A549 (cell line): ENCODE measurements around the gene GAN.

ENCODE experiments used
- CTCF ChIP-seq: fragments of >200 bp; sonication (Bioruptor Twin); formaldehyde crosslinking; IDR thresholded peaks from 3 replicates; pipeline ENCODE4 v1.5.1; 2016
- ESRRA ChIP-seq: fragments of 150-350 bp; IDR thresholded peaks from 2 replicates; pipeline ENCODE4 v1.6.1; 2014; ENCODE audit warnings: mild to moderate bottlenecking, low read length, borderline replicate concordance
- GATA3 ChIP-seq: IDR thresholded peaks from 2 replicates; pipeline ENCODE4 v1.6.1; 2012; ENCODE audit warnings: borderline replicate concordance
- HOXB13 ChIP-seq: fragments of 250-450 bp; sonication (Bioruptor Pico); IDR thresholded peaks from 2 replicates; pipeline ENCODE4 v1.5.0; 2020; ENCODE audit warnings: low read depth, mild to moderate bottlenecking, moderate library complexity
- JUN ChIP-seq, 2 experiments: fragments of >200 bp; sonication (Bioruptor Twin); formaldehyde crosslinking; IDR thresholded peaks; 2 replicates in 1 of 2; 3 replicates in 1 of 2; pipeline ENCODE4 v1.6.1; 2016 to 2017
- PBX3 ChIP-seq: IDR thresholded peaks from 2 replicates; pipeline ENCODE4 v1.6.1; 2012
- POLR2A ChIP-seq: IDR thresholded peaks from 2 replicates; pipeline ENCODE4 v1.6.1; 2012; ENCODE audit warnings: mild to moderate bottlenecking, low read length
- POLR2AphosphoS2 ChIP-seq: conservative IDR thresholded peaks from 2 replicates; pipeline ENCODE4 v1.6.1; 2012; ENCODE audit warnings: low read length, improper control_type of control experiment, inconsistent platforms
- RAD21 ChIP-seq, 2 experiments: fragments of >200 bp in 1 of 2; sonication (Bioruptor Twin) in 1 of 2; formaldehyde crosslinking in 1 of 2; IDR thresholded peaks in 1 of 2; conservative IDR thresholded peaks in 1 of 2; 2 replicates in 1 of 2; 3 replicates in 1 of 2; pipeline ENCODE4 v1.6.1; 2012 to 2018; ENCODE audit warnings: inconsistent platforms in 1 of 2

- TF ChIP-seq CTCF (no peak), POLR2AphosphoS2 (no peak), JUN (IDR thresholded peaks at IDR 0.05) (no peak), ESRRA (no peak), RAD21 (conservative IDR thresholded peaks at IDR 0.05 in 1 of 2, IDR thresholded peaks at IDR 0.05 in 1 of 2) (no peak), POLR2A (no peak), GATA3 (no peak), PBX3 (no peak), HOXB13 (CRISPR knock-in tag) (no peak)
Observed at GRCh38 chr16:81437865-81438264, 123.1 kb downstream of the GAN start.
